GM19452 (cell line): ENCODE results near the gene NCF1.
"Not testable (repeated sequence)": the region's sequence is repeated elsewhere in the genome, so short reads cannot be mapped to it uniquely, and the experiment has no call there.

ENCODE experiments used
- ATAC-seq: cut with Tn5 transposase; IDR thresholded peaks from one replicate; pipeline ENCODE4 v1.9.1; 2021; ENCODE audit not compliant: unreplicated experiment

Gene NCF1

DNA sequence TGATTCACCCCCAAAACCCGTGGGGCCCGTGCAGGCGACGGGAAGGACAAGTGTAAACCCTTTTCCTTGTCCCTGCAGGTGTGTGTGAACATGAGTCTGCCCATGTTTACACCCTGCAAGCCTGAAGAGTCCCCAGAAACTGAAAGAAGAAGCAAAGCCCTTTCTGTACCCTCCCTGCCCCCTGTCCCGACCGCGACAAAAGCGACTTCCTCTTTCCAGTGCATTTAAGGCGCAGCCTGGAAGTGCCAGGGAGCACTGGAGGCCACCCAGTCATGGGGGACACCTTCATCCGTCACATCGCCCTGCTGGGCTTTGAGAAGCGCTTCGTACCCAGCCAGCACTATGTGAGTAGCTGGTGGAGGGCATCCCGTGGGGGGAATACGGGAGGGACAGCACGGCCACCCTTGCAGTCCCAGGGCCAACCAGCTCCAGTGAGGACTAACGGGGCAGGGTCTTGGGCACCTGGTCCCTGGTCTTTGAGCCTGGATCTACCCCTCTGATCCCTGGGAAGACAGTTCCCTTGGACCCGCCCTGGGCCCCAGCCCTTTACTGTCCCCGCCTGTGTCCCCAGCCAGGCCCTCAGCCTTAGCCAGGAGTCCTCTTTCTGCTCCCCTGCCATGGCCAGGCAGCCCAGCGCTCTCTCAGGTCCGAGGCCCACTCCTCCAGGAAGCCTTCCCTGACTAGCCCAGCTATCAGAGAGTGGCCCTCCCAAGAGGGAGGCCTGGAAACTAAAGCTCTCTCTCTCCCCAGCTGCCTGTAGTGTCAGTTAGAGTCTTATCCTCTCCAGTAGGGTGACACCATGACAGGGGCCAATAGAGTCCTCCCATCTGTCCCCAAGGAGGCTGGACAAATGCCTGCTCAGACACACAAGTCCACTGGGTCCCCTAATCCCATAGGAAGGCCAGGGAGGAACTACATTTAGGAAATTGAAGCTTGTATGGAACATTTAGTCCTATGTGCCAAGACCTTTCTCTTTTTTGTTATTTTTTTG, at the start of gene NCF1:
Gene NCF1 (plus strand): TSS at position 252 of the 991 bp plus-strand sequence. CDS start 21 bp downstream, at position 273.
- ATAC-seq: peak; percentile 88

DNA sequence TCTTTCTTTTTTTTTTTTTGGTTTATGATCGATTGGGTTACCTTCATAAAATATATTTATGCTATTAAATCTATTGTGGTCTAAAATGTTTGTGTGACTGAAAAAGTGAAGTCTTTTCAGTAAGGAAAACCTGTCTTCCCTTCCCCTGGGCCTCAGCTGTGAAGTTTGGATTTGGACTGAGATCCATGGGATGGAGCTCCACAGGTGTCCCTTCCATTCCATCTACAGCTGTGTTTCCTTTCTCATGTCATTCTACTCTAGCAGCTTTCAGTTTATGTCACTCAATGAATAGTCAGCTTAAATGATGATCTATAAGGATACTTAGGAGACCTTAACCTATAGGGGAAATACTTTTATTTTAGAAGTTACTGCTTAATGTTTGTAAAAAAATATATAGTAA, 48.0 kb upstream of the NCF1 start:
- no peak for ATAC-seq

DNA sequence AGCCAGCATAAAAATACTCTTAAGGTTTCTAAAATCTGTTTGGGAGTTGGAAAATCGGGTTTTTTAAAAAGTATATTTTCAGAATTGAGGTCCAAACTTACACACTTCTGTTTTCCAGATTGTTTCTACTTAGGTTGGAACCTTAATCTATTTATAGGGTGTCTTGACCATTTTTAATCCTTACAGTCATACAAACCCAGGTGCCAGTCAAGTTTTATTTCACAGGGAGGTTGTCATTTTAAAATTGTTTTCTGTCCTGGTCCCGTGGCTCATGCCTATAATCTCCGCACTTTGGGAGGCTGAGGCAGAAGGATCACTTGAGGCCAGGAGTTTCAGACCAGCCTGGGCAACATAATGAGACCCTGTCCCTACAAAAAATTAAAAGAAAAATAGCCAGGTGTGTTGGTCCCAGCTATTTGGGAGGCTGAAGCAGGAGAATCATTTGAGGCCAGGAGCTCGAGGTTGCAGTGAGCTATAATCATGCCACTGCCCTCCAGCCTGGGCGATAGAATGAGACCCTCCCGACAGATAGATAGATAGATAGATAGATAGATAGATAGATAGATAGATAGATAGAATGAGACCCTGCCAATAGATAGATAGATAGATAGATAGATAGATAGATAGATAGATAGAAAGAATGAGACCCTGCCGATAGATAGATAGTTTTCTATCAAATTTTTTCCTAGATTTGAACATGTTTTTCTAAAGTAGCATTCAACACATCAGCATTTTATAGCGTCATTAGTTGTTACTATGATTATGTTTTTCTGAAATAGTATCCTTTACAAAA, 47.3 kb upstream of the NCF1 start:
- ATAC-seq: no peak

DNA sequence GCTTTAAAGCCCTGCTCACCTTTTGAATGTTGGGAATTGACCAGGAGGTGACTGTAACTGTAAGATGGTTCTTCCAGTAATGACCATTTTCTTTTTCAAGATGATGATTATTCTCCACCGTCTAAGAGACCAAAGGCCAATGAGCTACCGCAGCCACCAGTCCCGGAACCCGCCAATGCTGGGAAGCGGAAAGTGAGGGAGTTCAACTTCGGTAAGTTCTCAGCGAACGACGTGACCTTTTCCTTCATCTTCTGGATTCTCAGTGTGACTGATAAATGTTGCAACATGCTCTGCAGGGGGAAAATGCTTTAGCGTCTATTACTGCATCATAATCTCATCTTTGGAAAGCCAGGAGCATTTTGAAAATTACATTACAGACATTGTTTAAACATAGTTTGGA, 45.1 kb upstream of the NCF1 start:
- ATAC-seq: not testable (repeated sequence)

DNA sequence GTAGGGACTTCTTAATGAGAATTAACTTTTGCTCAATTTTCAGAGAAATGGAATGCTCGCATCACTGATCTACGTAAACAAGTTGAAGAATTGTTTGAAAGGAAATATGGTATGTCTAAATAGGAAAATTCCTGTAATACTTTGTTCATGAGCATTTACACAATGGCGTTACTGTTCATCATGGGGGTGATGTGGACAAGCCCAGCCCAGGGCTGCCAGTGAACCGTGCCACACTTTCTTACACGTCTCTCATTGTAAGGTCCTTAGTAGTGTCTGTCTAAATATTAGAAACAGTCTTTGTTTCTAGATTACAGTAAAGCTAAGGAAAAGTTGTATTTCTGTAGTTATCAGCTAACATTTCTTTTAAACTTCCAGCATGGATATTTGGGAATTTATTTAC, 43.6 kb upstream of the NCF1 start:
- not testable (repeated sequence) for ATAC-seq

DNA sequence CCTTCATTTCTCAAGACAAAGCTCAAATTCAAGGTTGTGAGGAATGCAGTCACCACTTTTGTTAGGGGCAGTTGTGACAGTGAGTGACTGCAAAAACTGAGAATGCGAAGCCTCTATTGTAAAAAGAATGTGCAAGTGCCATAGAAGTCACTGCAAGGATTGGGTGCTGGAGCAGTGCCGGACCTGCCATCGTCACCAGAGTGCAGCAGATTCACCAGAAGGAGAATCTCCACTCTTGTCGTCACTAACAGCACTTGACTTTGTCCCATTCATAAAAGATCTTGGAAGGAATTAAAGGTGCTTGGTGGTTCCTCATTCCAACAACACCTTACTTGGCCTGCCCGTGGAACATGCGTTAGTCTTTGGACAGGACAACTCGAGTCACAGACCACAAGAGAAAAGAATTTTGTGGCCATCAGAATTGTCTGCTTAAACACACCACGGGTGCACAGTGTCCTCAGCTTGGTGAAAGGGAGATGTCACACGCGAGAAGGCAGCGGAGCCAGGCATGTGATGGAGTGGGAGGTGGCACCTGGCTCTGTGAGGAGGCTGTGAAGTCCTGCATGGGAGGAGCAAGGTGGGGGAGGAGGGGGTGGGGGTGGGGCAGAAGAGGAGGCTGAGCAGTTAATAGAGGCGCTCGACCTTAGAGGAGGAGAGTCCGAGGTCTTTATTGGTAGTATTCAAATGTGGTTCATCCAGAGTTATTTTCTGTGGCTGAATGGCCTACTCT, 33.7 kb upstream of the NCF1 start:
- not testable (repeated sequence) for ATAC-seq

DNA sequence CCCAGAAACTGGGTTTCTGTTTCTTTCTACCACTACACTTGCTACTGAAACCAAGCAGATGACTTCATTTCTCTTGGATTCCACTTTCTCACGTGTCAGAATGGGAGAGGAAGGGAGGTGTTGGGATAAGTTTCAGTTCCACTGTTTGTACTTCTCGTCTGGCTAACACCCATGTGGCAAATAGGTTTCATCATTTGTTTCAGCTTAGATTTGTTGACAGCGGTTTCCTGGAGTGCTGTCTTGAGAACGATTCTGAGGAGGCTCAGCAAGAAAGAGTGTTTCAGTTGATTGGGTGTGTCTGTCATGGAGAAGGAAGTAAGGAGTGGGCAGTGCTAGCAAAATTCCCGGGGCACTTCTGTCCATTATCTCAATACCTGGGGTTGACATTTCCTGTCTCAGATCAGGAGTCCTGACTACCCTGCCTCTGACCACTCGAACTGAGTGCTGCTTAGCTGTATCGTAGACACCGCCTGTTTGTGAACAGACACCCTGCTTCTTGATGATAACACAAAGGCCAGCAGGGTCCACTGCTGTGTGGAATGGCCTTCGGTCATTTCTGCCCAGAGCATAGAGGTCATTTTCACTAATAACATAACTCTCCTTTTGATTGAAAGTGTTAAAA, 29.8 kb upstream of the NCF1 start:
- ATAC-seq: not testable (repeated sequence)

DNA sequence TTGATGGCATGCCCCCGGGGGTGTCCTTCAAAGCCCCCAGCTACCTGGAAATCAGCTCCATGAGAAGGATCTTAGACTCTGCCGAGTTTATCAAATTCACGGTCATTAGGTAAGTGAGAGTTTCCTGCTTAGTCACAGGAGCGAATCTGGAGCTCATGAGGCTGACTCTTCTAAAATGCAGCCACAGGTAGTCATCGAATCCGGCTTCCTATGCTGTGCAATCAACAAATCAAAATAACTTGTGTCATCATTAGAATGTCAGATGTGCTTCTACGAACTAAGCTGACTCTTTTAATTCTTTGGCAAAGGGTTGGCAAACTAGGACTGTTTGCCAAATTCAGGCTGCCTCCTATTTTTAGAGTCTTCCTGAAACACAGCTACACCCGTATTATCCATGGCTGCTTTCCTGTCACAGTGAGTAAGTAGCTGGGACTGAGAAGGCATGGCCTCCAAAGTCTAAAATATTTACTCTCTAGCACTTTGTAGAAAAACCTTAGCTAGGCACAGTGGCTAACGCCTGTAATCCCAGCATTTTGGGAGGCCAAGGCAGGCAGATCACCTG, 19.8 kb upstream of the NCF1 start:
- not testable (repeated sequence) for ATAC-seq

DNA sequence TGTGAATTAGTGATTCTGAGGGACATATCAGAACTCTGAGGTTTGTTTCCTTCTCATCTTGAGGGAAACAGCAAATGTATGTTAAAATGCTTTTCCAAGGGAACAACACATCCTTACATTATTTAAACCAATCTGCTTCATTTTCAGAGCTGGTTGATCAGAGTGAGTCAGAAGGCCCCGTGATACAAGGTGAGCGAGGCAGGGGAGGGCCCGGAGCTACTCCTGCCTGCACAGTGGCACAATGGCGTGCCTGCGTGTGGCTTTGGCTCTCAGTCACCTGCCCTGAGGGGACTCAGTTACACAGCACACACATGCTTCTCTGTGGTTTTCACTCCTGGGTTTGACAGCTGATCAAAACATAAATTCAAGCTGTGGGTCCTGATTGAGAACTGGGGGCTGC, 17.1 kb upstream of the NCF1 start:
- not testable (repeated sequence) for ATAC-seq

DNA sequence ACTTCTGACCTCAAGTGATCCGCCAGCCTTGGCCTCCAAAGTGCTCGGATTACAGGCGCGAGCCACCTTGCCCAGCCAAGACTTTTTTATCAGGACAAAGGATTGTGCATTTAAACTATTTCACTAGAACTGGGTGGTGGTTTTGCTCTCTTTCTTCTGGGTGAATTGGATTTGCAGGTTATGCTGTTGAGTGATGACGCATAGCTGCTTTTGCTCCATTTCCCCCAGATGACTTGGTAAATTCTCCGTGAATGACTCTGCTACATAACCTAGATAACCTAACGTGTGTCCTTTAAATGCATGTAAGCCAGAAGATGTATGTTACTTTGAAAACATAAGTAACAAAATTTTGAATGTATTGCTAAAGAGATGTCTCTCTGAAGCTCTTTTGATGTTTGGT, 15.5 kb upstream of the NCF1 start:
- not testable (repeated sequence) for ATAC-seq

DNA sequence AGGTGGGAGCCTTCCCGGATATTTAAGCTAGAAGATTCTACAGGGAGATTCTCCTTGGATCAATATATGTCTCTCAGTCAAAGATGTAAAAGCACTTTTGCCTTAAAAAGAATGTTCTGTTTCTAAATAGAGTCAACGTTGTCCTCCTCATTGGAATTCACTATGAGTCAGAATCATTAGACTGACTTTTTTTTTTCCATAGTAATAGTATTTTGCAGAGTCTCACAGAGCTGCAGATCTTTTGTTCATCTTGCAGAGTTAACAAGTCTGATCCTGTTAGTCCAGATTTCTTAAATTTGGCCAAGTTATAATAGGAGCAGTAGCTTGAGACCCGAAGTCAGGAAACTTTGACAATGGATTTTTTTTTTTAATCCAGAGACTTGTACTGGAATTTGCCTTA, 14.8 kb upstream of the NCF1 start:
- ATAC-seq: not testable (repeated sequence)

DNA sequence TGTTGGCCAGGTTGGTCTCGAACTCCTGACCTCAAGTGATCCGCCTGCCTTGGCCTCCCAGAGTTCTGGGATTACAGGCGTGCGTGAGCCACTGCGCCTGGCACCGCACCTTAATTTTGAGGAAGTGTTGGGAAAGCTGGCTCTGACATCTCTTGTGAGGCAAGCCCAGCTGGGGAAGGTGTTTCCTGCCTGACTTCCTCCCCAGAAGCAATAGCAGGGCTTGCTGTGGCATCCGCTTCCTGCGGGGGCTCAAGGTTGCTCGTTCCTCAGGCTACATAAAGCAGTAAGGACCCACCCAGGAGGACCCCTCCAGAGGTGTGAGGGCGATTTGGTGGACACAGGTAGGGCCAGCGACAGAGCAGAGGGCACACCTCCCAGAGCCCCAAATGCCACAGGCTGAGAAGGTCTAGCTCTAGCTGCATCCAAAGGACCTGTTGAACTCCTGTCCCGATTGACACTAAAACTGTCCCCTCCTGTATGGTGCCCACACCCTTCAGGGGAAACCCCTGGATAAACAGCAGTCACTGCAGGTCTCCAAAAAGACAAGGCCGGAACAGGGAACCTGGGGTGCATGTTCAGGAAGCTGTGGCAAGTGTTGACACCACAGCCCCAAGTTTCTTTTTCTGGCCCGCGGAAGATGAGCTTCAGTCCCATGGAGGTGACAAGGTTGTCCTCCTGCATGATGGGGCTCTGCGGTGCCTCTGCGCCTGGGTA, 8.4 kb upstream of the NCF1 start:
- peak; percentile 40 for ATAC-seq

DNA sequence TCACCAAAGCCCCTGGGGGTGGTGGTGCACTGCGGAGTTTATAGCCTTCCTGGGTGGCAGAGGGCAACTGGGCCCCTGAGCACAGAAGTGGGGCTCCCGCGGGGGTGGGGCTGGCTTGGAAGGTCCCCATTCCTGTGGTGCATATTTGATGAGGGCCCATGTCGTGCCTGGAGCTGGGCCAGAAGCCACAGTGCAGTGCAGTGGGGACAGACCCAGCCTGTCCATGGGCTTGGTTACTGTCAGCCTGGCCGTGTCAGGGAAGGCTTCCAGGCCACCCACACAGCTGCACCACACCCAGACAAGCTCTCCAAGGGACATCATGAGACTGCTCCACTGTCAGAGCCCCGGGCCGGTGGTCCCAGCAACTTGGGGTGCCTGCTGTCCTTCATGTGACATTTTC, 7.3 kb upstream of the NCF1 start:
- not testable (repeated sequence) for ATAC-seq

DNA sequence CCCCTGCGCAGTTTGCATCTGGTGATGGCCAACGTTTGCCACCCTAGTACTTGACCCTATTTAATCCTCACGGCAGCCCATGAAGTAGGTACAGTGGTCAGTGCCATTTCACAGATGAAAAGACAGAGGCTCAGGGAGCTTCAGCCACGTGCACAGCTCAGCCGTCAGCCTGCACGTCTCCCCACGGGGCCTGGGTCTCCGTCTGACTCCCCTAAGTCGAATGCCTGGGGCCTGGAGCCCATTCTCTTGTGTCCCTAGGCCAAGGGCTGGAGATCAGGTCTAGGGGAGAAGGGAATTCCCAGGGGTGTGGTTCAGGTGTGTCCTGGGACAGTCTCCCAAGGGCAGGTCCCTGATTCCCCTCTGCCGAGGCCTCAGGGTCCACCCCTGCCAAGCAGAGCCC, 6.8 kb upstream of the NCF1 start:
- not testable (repeated sequence) for ATAC-seq

DNA sequence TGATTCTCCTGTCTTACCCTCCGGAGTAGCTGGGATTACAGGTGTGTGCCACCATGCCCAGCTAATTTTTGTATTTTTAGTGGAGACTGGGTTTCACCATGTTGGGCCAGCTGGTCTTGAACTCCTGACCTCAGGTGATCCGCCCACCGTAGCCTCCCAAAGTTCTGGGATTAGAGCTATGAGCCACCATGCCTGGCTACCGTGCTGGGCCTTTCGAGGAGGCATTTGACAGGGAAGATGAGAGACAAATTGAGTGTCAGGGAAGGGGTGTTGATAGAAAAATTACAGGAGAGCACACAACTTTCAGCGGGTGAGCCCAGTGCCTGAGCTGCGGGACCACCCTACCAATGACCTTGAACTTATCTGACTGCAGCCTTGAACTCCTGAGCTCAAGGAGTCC, 3.7 kb upstream of the NCF1 start:
- ATAC-seq: not testable (repeated sequence)

DNA sequence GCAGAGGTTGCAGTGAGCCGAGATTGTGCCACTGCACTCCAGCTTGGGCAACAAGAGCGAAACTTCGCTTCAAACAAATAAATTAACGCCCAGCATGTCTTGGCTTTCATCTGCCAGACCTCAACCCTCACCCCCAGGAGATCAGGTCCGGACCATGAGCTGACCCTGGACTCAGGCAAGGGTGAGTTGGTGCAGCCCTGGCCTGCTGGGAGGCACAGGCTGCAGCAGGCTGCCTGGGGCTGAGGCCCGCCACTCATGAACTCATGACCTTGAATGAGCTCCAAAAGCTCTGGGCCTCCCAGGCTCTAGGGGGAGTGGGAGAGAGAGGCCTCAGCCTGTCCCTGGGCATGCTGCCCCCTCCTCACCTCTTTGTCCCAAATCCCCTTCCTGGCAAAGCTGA, 1.7 kb upstream of the NCF1 start:
- ATAC-seq: not testable (repeated sequence)

DNA sequence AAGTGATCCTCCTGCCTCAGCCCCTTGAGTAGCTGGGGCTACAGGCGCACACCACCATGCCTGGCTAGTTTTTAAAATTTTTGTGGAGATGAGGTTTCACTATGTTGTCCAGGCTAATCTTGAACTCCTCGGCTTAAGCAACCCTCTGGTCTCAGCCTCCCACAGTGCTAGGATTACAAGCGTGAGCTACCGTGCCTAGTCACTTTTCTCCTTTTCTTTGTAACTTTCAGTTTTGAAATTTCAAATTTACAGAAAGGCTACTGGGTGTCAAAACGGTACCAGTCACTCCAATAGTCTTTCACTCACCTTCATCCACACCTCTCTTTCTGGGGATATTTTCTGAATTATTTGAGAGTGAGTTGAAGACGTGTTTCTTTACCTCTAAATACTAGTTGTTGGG, 1.3 kb downstream of the NCF1 start:
- ATAC-seq: peak; percentile 41

DNA sequence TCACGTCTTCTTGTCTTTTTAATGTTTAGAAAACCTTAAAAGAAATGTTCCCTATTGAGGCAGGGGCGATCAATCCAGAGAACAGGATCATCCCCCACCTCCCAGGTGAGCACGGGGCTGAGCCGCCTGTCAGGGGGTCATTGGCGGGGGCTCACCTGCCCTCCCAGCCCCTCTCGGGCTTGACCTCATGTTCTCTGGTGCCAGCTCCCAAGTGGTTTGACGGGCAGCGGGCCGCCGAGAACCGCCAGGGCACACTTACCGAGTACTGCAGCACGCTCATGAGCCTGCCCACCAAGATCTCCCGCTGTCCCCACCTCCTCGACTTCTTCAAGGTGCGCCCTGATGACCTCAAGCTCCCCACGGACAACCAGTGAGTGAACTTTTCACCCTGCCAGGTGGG, 5.2 kb downstream of the NCF1 start:
- not testable (repeated sequence) for ATAC-seq

DNA sequence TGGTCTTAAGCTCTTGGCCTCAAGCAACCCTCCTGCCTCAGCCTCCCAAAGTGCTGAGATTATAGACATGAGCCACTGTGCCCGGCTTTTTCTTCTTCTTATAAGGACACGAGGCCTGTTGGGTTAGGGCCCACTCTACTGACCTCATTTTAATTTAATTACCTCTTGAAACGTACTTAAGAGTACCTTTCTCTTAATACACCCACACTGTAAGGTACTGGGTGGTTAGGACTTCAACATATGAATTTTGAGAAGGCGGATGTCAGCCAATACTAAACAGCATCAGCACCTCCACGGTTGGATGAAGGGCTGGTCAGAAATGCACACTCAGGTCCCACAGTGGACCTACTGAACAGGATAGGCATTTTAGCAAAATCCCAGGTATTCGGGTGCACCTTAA, 7.9 kb downstream of the NCF1 start:
- not testable (repeated sequence) for ATAC-seq

DNA sequence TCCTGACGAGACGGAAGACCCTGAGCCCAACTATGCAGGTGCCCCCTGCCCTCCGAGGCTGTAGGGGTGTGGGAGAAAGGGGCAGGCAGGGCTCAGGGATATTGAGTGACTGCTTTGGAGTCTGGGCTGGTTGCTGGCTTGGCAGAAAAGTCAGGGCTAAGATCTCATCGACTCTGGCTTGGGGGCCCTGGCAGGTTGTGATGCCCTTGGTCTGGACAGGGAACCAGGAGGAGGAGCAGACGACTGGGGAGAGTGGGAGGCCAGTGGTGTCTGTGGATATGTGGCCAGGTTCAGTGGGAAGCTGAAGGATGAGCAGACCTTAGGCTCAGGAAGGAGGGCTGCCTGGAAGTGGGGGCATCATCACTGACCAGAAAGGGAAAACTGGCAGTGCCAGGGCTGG, 9.8 kb downstream of the NCF1 start:
- ATAC-seq: not testable (repeated sequence)
